Hepatocyte (in vitro differentiated cells): ENCODE measurements around the gene GNAS. TPM values are rescaled to one million over a fixed set of nuclear protein-coding genes. Genes with fewer than 3 reads are reported as not detected.

Source experiments
- DNase-seq: peaks from one replicate; pipeline ENCODE4 v3.0.0-alpha.2; 2016; ENCODE audit warnings: low spot score
- H2AFZ ChIP-seq: fragments of 200-600 bp; sonication (generic); 2 replicates; pipeline ENCODE4 v1.6.0; 2016; ENCODE audit warnings: antibody characterized with exemption, mild to moderate bottlenecking
- H3K27ac ChIP-seq: fragments of 200-600 bp; sonication (generic); 2 replicates; pipeline ENCODE4 v1.5.1; 2016; ENCODE audit warnings: mild to moderate bottlenecking
- H3K27me3 ChIP-seq: fragments of 200-600 bp; sonication (generic); 2 replicates; pipeline ENCODE4 v1.6.1; 2016
- H3K36me3 ChIP-seq: fragments of 200-600 bp; sonication (generic); replicated peaks from 2 replicates; pipeline ENCODE4 v1.5.1; 2016; ENCODE audit warnings: low read depth; ENCODE audit not compliant: insufficient read depth
- H3K4me1 ChIP-seq: fragments of 200-600 bp; sonication (generic); 2 replicates; pipeline ENCODE4 v1.5.1; 2016; ENCODE audit warnings: mild to moderate bottlenecking, moderate library complexity; ENCODE audit not compliant: insufficient read depth
- H3K4me2 ChIP-seq: fragments of 200-600 bp; sonication (generic); 2 replicates; pipeline ENCODE4 v1.6.0; 2016
- H3K4me3 ChIP-seq: fragments of 200-600 bp; sonication (generic); 2 replicates; pipeline ENCODE4 v1.5.1; 2016; ENCODE audit warnings: mild to moderate bottlenecking
- H3K79me2 ChIP-seq: fragments of 200-600 bp; sonication (generic); 2 replicates; pipeline ENCODE4 v1.6.0; 2017; ENCODE audit warnings: mild to moderate bottlenecking
- H3K9me2 ChIP-seq: fragments of 200-600 bp; sonication (generic); replicated peaks from 2 replicates; pipeline ENCODE4 v1.6.0; 2017; ENCODE audit warnings: mild to moderate bottlenecking; ENCODE audit not compliant: insufficient read depth
- H3K9me3 ChIP-seq: fragments of 200-600 bp; sonication (generic); 2 replicates; pipeline ENCODE4 v1.5.1; 2016; ENCODE audit warnings: low read depth, mild to moderate bottlenecking
- H4K20me1 ChIP-seq: fragments of 200-600 bp; sonication (generic); 2 replicates; pipeline ENCODE4 v1.6.0; 2016; ENCODE audit warnings: mild to moderate bottlenecking; ENCODE audit not compliant: insufficient read depth, poor library complexity, severe bottlenecking
- CTCF ChIP-seq: fragments of 200-600 bp; sonication (generic); IDR thresholded peaks from 2 replicates; pipeline ENCODE4 v1.5.1; 2016; ENCODE audit warnings: antibody characterized with exemption, mild to moderate bottlenecking; ENCODE audit not compliant: poor library complexity
- EZH2 ChIP-seq: fragments of 200-600 bp; sonication (generic); IDR thresholded peaks from 2 replicates; pipeline ENCODE4 v1.6.1; 2016; ENCODE audit warnings: antibody characterized with exemption, mild to moderate bottlenecking, borderline replicate concordance
- EZH2phosphoT487 ChIP-seq: fragments of 200-600 bp; sonication (generic); IDR thresholded peaks from one replicate; pipeline ENCODE4 v1.6.1; 2018; ENCODE audit warnings: antibody characterized with exemption, mild to moderate bottlenecking, low read depth, moderate library complexity; ENCODE audit not compliant: unreplicated experiment, severe bottlenecking
- WGBS: methylation state at CpG from one replicate; pipeline ENCODE4 v1.1.6; 2016; ENCODE audit warnings: low lambda C conversion rate; ENCODE audit errors: missing lambda C conversion rate; 5-methylcytosine and 5-hydroxymethylcytosine counted together
- polyA plus RNA-seq: library from polyadenylated mRNA; unstranded; fragments of >200 nt; fragmentation: Nextera tagmentation; extraction: Ambion mirVana; gene quantifications from 2 replicates; pipeline ENCODE4 v1.2.1, GENCODE V29; 2016
- total RNA-seq: library from RNA; depleted of rRNA; stranded (reverse); fragments of >200 nt; gene quantifications from 2 replicates; pipeline ENCODE4 v1.2.3, GENCODE V29; 2014

Gene GNAS
- total and polyA plus RNA-seq, 2 experiments from 2014 or later: 897 to 1,649 TPM

DNA sequence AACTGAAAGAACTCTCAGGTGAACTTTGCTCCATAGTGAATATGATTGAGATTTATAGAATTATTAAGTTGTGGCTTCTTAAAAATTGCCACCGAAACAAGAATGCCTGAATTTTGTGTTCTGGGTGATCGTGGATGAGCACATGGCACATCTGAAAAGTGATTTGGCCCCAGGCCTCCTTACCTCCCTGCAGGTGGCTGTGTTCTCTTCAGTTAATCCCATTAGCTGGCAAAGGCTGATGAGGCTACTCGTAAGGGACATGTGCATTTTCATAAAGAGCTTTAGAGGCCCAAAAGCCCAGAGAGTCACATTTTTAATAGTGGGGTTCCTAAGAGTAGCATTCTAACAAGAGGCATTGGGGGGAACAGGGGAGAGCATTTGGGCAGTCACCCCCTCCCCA is 22.6 kb downstream of the GNAS start:
- DNase-seq: no peak
- no peak overlapping the region for H3K27ac ChIP-seq

GRCh38 chr20:58875541-58876134 is 23.1 kb downstream of the GNAS start:
- H2AFZ ChIP-seq: no peak overlapping the region
- H3K79me2 ChIP-seq: no peaks in the 10 kb centered on the region
- H3K4me2 ChIP-seq: no peak overlapping the region
- H3K27me3 ChIP-seq: no peaks in the 10 kb centered on the region
- no peak overlapping the region for H3K4me3 ChIP-seq
- DNase-seq: no peak
- no peak overlapping the region for H3K27ac ChIP-seq
- H3K9me3 ChIP-seq: no peaks in the 10 kb centered on the region
- H3K9me2 ChIP-seq: no peaks in the 10 kb centered on the region
- H3K4me1 ChIP-seq: no peaks in the 10 kb centered on the region
- no peaks in the 10 kb centered on the region for H3K36me3 ChIP-seq
- WGBS: 85% methylated on average over 12 of the region's 12 CpGs
- TF ChIP-seq EZH2phosphoT487 (no peak), EZH2 (no peak), CTCF (no peak)
- no peaks in the 10 kb centered on the region for H4K20me1 ChIP-seq

More for the DNA sequence above, 22.6 kb downstream of the GNAS start:
- Histone ChIP-seq H4K20me1 (no peaks in the 10 kb centered on the region), H3K27me3 (no peaks in the 10 kb centered on the region), H3K79me2 (no peaks in the 10 kb centered on the region), H3K4me2 (no peak overlapping the region), H3K9me2 (no peaks in the 10 kb centered on the region), H2AFZ (no peak overlapping the region), H3K36me3 (no peaks in the 10 kb centered on the region), H3K9me3 (no peaks in the 10 kb centered on the region), H3K4me3 (no peak overlapping the region), H3K4me1 (no peaks in the 10 kb centered on the region)
- TF ChIP-seq CTCF: no peak
- no peak for TF ChIP-seq EZH2phosphoT487
- no peak for TF ChIP-seq EZH2
- WGBS: 95% methylated on average over 3 of the region's 3 CpGs

DNA sequence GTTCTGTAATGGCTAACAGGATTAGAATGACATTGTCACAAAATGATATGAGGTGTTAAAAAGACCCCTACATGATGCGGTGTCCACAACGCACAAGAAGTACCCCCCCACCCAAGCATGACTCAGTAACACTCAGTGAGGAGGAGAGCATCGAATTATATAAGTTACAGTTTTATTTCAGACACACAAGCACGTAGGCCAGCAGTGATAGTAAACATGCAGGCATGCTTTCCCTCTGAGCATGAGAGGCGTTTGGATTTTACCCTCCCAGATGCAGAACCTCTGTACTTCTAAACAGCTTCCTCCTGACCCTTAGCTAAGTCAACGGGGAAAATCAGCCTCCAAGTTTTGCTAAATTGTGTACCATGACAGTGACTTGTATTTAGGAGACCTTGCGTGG is 23.9 kb downstream of the GNAS start:
- no peak overlapping the region for H3K4me3 ChIP-seq
- H3K27ac ChIP-seq: no peak overlapping the region
- no peaks in the 10 kb centered on the region for H4K20me1 ChIP-seq
- no peak overlapping the region for H2AFZ ChIP-seq
- H3K4me2 ChIP-seq: no peak overlapping the region
- no peak for DNase-seq
- H3K4me1 ChIP-seq: no peaks in the 10 kb centered on the region
- H3K27me3 ChIP-seq: no peaks in the 10 kb centered on the region
- H3K9me3 ChIP-seq: no peaks in the 10 kb centered on the region
- TF ChIP-seq CTCF (no peak), EZH2 (no peak), EZH2phosphoT487 (no peak)
- H3K36me3 ChIP-seq: no peaks in the 10 kb centered on the region
- WGBS: 63% methylated on average over 7 of the region's 7 CpGs
- H3K9me2 ChIP-seq: no peaks in the 10 kb centered on the region
- H3K79me2 ChIP-seq: no peaks in the 10 kb centered on the region
